Epithelial cell of proximal tubule (primary cell): Measurements from ENCODE around the gene EXOC1. TPM values are rescaled to one million over a fixed set of nuclear protein-coding genes. Genes with fewer than 3 reads are reported as not detected.

Source experiments
- DNase-seq: peaks from one replicate; pipeline ENCODE4 v3.0.0-alpha.2; 2011; ENCODE audit warnings: low read depth
- H3K4me3 ChIP-seq: 2 replicates; pipeline ENCODE4 v1.5.1; 2011; ENCODE audit warnings: low read depth, mild to moderate bottlenecking, low read length
- total RNA-seq: library from RNA; depleted of rRNA; stranded (reverse); fragments of >200 nt; gene quantifications from 2 replicates; pipeline ENCODE4 v1.2.3, GENCODE V29; 2015
- TF ChIP-seq, protein P1 (sequence below): conservative IDR thresholded peaks from 2 replicates; pipeline ENCODE4 v1.5.1; 2012; ENCODE audit warnings: low read depth, mild to moderate bottlenecking, low read length

EXOC1 gene
- total RNA-seq, 1 donor from 2014 or later, result 16.8 TPM

DNA sequence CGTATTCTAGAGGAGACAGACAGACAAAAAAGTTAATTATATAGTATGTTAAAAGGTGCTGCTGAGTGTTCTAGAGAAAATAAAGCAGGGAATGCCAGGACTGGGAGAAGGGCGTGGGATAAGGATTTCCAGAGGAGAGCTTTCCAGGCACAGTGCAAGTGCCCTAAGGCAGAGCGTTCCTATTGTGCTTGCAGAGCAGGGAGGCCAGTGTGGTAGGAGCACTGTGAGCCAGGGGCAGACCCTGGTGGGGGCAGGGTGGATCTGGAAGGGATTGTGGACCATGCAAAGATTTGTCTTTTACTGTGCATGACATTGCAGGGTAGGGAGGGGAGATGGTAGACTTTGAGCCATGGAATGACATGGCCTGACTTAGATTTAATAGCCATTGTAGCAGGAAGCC, 25.8 kb downstream of the EXOC1 start:
- DNase-seq, result no peak
- TF ChIP-seq, protein P1, sequence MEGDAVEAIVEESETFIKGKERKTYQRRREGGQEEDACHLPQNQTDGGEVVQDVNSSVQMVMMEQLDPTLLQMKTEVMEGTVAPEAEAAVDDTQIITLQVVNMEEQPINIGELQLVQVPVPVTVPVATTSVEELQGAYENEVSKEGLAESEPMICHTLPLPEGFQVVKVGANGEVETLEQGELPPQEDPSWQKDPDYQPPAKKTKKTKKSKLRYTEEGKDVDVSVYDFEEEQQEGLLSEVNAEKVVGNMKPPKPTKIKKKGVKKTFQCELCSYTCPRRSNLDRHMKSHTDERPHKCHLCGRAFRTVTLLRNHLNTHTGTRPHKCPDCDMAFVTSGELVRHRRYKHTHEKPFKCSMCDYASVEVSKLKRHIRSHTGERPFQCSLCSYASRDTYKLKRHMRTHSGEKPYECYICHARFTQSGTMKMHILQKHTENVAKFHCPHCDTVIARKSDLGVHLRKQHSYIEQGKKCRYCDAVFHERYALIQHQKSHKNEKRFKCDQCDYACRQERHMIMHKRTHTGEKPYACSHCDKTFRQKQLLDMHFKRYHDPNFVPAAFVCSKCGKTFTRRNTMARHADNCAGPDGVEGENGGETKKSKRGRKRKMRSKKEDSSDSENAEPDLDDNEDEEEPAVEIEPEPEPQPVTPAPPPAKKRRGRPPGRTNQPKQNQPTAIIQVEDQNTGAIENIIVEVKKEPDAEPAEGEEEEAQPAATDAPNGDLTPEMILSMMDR, result no peak

DNA sequence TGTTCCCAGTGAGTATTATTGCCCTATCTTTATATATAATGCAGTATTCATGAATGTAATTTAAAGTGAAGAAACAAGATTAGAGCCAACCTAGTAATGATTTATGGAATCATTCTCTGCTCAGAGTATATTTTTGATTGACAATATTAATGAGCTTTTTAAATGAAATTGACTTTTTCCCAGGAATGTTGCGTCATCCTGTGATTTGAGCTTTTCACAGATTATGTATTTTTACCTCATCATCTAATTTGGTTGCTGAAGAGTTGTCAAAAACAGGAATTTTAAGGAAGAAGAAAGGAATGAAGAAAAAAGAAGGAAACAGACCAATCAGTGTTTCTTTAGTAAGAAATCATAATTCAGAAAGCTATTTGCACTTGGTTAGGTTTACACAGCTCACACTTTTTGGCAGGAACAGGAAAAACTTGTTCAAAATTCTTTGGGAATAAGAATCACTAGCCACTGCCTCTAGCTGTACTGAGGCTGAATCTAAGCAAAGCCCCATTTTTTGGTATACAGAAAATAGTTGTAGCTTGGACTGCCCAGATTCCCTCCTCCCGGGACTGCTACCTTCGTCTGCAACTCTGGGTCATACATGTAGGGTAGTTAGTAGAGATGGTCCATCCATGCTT, 27.3 kb downstream of the EXOC1 start:
- DNase-seq, result no peak
- TF ChIP-seq, protein P1, result no peak
- no peak overlapping the region for H3K4me3 ChIP-seq

More for the DNA sequence above, 25.8 kb downstream of the EXOC1 start:
- no peak overlapping the region for H3K4me3 ChIP-seq

DNA sequence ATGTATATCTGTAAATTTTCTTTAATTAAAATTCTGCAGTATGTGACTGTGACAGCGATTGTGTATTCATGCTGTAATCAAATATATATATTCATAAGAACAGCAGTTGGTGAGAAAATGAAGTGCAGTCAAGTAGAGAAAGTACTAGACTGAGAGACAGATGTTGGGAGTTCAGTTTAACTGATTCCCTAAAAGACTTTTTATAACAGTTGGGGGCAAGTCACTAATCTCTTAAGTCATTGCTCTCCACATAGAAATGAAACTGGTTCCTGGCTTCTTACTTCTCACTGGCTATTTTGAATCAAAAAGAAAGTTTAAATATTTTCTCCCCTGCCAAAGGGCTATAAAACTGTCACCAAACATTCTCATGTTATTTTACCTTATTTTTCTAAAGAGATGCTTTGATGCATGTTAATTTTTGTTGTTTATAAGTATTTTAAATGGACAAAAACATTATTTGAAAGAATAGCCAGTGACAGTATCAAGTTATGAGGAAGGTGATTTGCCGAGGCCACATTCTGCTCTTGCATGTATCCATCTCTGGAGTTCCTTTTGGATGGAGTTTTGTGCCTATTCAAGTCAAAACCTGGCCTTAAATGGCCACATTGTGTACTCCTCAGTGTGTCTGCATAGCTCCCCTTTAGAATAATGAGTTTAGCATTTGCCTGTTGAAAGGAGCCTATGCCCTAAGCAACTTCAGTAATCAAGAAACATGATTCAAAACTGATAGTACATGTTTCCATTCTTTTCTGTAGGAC, 30.8 kb downstream of the EXOC1 start:
- DNase-seq, result no peak
- H3K4me3 ChIP-seq, result no peak overlapping the region
- TF ChIP-seq, protein P1, result no peak

DNA sequence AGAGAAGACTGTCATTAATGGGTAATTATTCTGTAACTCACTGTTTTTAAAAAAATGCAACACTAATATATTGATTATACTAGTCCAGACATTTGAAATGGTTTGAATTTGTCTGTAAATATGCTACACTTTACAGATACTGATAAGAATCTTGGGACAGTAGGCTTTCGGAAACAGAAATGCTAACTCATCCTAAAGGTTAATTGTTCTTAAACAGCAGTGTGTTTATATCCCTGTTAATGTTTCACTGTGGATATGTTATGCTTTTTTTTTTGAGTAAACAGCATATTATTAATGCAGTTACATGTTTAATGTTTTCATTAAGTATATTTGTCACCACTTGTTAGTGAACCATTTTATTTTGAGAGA, 31.4 kb downstream of the EXOC1 start:
- TF ChIP-seq, protein P1, result no peak

DNA sequence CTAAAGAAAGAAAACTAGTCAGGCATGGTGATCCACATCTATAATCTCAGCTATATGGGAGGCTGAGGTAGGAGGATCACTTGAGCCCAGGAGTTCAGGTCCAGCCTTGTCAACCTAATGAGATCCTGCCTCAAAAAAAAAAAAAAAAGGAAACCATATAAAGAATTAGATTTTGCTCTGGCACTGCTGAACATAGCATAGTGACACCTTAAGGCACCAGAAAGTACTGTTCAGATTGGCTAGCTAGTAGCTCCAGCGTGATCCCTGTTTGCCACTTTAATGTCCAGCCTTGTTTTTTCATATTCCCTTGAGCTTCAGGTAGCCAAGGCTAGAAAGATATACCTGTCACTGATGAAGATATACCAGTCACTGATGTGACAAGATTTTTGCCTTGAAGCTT, 34.1 kb downstream of the EXOC1 start:
- TF ChIP-seq, protein P1, result peak; percentile 25
- no peak for DNase-seq
- no peak overlapping the region for H3K4me3 ChIP-seq

More for the DNA sequence above, 31.4 kb downstream of the EXOC1 start:
- H3K4me3 ChIP-seq, result no peak overlapping the region
- no peak for DNase-seq

- DNase-seq, result no peak
- H3K4me3 ChIP-seq, result no peak overlapping the region
- TF ChIP-seq, protein P1, result no peak
Observed at GRCh38 chr4:55892156-55892555, 38.7 kb downstream of the EXOC1 start.
